Activated naive CD4-positive, alpha-beta T cell treated with anti-CD3 and anti-CD28 coated beads, Interleukin-2, amount 10 ng/mL, durations not matched to agents 7 days and 5 days (primary cell): Measurements from ENCODE around the gene KCNMA1.

ENCODE experiments used
- CTCF ChIA-PET: fragments of 350-600 bp; sonication (Branson Sonifier 250); formaldehyde crosslinking; loops from one replicate; lab custom pipeline; 2021; ENCODE audit warnings: antibody characterized with exemption; lab: Charles Lee
- DNase-seq: peaks from one replicate; pipeline ENCODE4 v3.0.0-alpha.2; 2020
- H3K27ac Mint-ChIP-seq: one replicate; pipeline ENCODE4 v1.8.0; 2021; ENCODE audit warnings: mild to moderate bottlenecking, moderate library complexity, mixed read lengths
- H3K27me3 Mint-ChIP-seq: one replicate; pipeline ENCODE4 v1.8.0; 2021; ENCODE audit warnings: mild to moderate bottlenecking, mixed read lengths
- H3K36me3 Mint-ChIP-seq: one replicate; pipeline ENCODE4 v1.8.0; 2021; ENCODE audit warnings: mixed read lengths
- H3K4me1 Mint-ChIP-seq: one replicate; pipeline ENCODE4 v1.8.0; 2021; ENCODE audit warnings: mixed read lengths
- H3K4me3 Mint-ChIP-seq: one replicate; pipeline ENCODE4 v1.8.0; 2021; ENCODE audit warnings: mild to moderate bottlenecking, moderate library complexity, mixed read lengths
- H3K9me3 Mint-ChIP-seq: one replicate; pipeline ENCODE4 v1.8.0; 2021; ENCODE audit warnings: mixed read lengths

Gene KCNMA1

DNA sequence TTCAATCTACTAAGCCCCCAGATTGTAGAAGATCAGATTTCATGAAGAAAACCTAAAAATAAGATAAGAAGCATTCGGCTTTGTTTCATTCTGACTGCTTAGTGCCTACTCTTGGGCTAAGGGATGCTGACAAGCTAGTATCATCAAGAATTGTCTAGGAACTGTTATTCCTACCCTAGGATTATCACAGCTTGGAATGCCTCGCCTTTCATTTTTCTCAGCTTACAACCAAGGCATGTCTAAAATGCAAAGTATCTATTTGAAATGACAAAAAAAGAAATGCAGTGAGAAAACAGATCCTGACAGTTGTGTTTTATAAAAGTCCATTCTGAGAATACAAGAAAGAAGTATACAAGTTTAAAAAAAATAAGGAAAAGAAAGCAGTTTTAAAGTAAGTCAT, 441.0 kb downstream of the KCNMA1 start:
- no peaks in the 10 kb centered on the region for H3K9me3 Mint-ChIP-seq
- H3K4me3 Mint-ChIP-seq = no peak overlapping the region
- CTCF ChIA-PET = no interaction called here
- no peaks in the 10 kb centered on the region for H3K27me3 Mint-ChIP-seq
- H3K27ac Mint-ChIP-seq = no peak overlapping the region
- H3K36me3 Mint-ChIP-seq = no peaks in the 10 kb centered on the region
- DNase-seq = no peak
- H3K4me1 Mint-ChIP-seq = no peaks in the 10 kb centered on the region

DNA sequence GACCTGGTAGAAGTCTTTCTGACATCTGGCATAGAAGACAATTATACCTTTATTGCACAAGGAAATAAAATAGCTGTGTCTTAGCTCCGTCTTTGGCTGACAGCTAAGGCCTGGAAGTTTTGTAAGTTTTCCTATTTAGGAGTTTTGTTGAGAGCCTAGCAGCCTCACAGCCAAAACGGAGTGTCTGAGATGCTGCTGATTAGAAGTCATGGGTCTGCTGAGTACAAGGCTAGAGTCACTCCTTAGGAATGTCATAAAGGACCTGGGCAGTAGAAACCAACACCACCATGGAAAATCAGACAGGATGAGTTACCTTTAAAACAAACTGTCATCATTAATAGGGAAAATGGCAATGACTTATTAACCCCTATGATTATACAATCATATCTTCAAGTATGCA, 442.5 kb downstream of the KCNMA1 start:
- Mint-ChIP-seq H3K27me3 (no peaks in the 10 kb centered on the region), H3K9me3 (no peaks in the 10 kb centered on the region), H3K4me1 (no peaks in the 10 kb centered on the region), H3K27ac (no peak overlapping the region), H3K36me3 (no peaks in the 10 kb centered on the region), H3K4me3 (no peak overlapping the region)
- CTCF ChIA-PET = interaction anchor here (0.7 kb wide), 1 partner anchor 25 kb away, joined by 3 read pairs; no protein-coding TSS in a partner anchor
- DNase-seq = no peak

DNA sequence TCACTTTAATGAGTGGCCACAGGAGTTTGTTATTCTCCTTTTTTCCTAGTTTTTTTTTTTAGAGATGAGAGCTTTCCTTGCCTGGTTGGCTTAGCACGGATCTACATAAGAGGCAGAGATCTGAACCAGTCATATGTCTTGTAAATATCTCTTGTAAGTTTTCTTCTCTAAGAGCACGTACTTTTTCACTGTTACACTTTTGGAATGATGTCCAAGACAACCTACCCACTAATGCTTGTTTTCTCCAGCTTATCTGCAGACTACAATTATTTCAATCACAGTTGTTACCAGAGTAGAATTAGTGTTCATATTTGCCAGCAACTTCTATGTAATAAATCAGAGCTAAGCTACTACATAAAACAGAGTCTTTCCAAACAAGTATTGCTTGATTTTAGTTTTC, 444.6 kb downstream of the KCNMA1 start:
- CTCF ChIA-PET = interaction anchor here (0.7 kb wide), 1 partner anchor 17 kb away, joined by 3 read pairs; no protein-coding TSS in a partner anchor
- no peak for DNase-seq
- no peaks in the 10 kb centered on the region for H3K27me3 Mint-ChIP-seq
- H3K27ac Mint-ChIP-seq = no peak overlapping the region
- no peak overlapping the region for H3K4me3 Mint-ChIP-seq
- no peaks in the 10 kb centered on the region for H3K4me1 Mint-ChIP-seq
- H3K9me3 Mint-ChIP-seq = no peaks in the 10 kb centered on the region
- H3K36me3 Mint-ChIP-seq = no peaks in the 10 kb centered on the region

DNA sequence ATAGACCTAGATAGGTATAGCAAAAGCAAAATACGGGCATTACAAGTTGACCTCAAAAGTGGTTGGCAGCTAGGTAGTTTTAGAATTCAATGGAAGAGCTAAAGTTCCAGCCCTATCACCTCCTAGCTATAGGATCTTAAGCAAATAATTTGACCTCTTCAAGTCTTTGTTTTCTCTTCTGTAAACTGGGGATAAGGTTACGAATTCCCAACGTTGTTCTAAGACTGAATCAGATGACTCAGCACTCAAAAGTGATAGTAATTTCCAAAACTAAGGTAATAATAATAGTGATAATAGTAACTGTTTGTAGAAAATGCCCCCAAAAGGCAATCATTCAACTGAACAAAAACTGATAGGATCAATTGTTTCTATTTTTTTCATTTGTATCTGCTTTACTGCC, 445.2 kb downstream of the KCNMA1 start:
- no peak overlapping the region for H3K27ac Mint-ChIP-seq
- H3K4me3 Mint-ChIP-seq = no peak overlapping the region
- DNase-seq = no peak
- no peaks in the 10 kb centered on the region for H3K36me3 Mint-ChIP-seq
- H3K27me3 Mint-ChIP-seq = no peaks in the 10 kb centered on the region
- CTCF ChIA-PET = interaction anchor here (0.6 to 1.4 kb wide), 2 partner anchors 18 to 25 kb away, joined by 3 to 5 read pairs; no protein-coding TSS in a partner anchor
- no peaks in the 10 kb centered on the region for H3K4me1 Mint-ChIP-seq
- no peaks in the 10 kb centered on the region for H3K9me3 Mint-ChIP-seq

DNA sequence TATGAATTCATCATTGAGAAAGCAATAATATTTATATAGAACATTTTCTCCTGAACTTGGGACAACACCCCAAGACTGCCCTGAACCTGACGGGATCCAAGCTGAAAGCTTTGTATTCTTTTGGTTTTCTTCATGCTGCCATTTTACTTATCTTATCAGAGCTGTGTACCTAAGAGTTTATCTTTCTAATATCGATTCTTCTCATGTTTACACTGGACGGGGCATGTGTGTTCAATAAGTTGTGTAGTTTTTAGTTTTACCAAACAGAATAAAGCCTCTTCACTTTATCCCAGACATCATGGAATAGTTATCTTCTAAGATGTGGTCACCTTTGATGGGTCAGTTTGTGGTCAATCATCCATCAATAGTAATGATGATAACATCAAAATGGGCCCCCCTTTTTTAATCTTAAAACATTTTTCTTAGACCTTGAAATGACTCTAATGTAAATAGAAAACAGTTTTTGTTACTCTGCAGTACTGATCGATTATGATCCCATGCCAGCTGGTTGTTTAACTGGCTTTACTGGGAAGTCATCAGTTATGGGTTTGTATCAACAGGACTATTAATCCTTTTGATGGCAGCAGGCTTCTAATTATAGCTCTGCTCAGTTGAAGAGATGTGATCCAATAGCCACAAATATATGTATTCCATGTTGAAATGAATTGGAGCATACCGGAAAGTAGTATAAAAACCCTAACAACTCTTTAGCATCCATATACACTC, 446.1 kb downstream of the KCNMA1 start:
- Mint-ChIP-seq H3K4me1 (no peaks in the 10 kb centered on the region), H3K9me3 (no peaks in the 10 kb centered on the region), H3K27me3 (no peaks in the 10 kb centered on the region), H3K27ac (no peak overlapping the region), H3K4me3 (no peak overlapping the region), H3K36me3 (no peaks in the 10 kb centered on the region)
- DNase-seq = no peak
- CTCF ChIA-PET = interaction anchor here (0.6 to 1.4 kb wide), 2 partner anchors 17 to 24 kb away, joined by 3 to 5 read pairs; no protein-coding TSS in a partner anchor

DNA sequence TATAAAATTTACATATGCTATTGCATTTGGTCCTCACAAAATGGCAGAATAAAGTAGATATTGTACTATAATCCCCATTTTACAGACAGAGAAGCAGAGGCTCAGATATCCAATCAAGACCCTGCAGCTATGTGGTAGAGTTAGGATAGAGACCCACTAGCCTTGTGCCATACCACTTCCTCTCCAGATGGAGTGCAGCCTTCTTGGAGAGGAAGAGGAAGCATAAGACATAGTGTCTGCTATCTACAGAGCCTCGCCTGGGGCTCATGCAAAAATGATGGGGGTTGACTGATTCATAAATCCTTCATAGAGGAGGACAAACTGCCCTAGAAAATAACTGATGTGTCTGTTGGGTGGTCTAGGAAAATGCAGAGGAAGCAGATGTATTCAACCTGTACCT, 447.3 kb downstream of the KCNMA1 start:
- H3K4me1 Mint-ChIP-seq = no peaks in the 10 kb centered on the region
- no peaks in the 10 kb centered on the region for H3K9me3 Mint-ChIP-seq
- DNase-seq = no peak
- CTCF ChIA-PET = no interaction called here
- no peak overlapping the region for H3K4me3 Mint-ChIP-seq
- no peaks in the 10 kb centered on the region for H3K27me3 Mint-ChIP-seq
- H3K36me3 Mint-ChIP-seq = no peaks in the 10 kb centered on the region
- H3K27ac Mint-ChIP-seq = no peak overlapping the region

DNA sequence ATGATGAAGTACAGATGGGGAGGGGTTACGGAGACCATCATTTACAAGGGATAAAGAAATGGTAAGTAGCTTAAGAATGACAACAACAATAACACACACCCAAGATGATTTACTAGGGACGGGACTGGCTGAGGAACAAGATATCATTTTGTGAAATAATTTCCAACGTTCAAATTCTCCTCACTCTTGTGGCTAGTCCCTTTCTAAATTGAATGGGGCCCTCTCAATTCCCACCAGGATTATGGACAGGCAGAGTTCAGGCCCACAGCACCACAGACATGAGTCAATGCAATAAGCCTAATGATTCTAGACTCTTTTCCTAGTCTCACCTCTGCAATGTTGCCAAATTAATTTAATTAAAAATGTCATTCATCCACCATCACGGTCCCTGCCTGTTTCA, 448.1 kb downstream of the KCNMA1 start:
- CTCF ChIA-PET = no interaction called here
- Mint-ChIP-seq H3K4me1 (no peaks in the 10 kb centered on the region), H3K27me3 (no peaks in the 10 kb centered on the region), H3K4me3 (no peak overlapping the region), H3K27ac (no peak overlapping the region), H3K9me3 (no peaks in the 10 kb centered on the region), H3K36me3 (no peaks in the 10 kb centered on the region)
- no peak for DNase-seq

DNA sequence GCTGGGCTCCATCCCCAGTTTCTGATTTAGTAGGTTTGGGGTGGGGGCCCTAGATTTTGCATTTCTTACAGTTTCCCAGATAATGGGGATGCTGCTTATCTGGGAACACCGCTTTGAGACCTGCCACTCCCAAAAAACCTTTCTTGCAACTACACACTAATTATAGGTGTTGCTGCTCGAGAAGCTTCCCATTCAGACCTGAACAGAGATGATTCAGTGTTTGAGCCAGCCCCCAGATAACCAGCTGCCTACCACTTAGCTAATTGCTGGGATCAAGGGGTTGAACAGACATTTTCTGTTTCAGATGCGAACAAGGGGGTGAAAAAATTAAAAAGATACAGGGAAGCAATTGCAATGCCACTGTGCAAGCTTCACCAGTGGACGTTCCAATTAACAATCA, 448.5 kb downstream of the KCNMA1 start:
- Mint-ChIP-seq H3K9me3 (no peaks in the 10 kb centered on the region), H3K36me3 (no peaks in the 10 kb centered on the region), H3K4me3 (no peak overlapping the region), H3K27me3 (no peaks in the 10 kb centered on the region), H3K27ac (no peak overlapping the region), H3K4me1 (no peaks in the 10 kb centered on the region)
- CTCF ChIA-PET = no interaction called here
- DNase-seq = no peak

DNA sequence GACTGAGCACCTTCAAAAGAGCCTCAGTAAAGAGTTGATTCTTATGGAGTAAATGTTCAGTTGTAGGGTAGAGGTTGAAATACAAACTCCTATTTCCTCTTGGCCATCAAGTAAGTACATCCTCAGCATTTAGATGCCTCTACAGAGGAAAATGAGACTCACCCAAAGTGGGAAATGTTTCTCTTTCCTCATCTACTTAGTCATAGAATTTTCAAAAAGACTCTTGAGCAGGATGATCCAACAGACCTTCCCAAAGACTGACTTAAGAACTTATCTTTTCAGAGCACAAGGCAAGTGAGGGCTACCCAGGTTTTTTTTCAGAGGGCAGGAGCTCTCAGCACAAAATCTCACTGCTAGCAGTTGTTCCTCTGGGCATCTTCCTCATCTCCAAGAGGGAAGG, 449.1 kb downstream of the KCNMA1 start:
- Mint-ChIP-seq H3K27me3 (no peaks in the 10 kb centered on the region), H3K4me1 (no peaks in the 10 kb centered on the region), H3K9me3 (no peaks in the 10 kb centered on the region), H3K27ac (no peak overlapping the region), H3K36me3 (no peaks in the 10 kb centered on the region), H3K4me3 (no peak overlapping the region)
- no peak for DNase-seq
- CTCF ChIA-PET = no interaction called here

DNA sequence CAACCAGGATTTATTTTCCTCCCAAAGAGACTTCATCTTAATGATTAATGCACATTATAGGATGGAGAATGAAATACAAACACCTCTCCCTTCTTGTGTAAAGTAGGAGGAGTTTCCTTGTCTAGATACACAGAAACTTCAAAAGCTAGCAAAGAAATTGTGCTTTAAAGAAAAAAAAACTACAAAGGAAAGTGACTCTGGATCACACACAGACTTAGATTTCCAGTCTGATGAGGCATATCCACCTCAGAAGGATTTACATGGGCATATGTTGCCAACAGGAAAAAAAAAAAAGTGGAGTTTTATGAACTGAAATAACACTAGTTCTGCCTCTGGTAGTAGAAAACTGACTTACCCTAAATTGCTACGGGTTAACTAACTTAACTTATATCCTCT, 449.6 kb downstream of the KCNMA1 start:
- H3K27ac Mint-ChIP-seq = no peak overlapping the region
- H3K27me3 Mint-ChIP-seq = no peaks in the 10 kb centered on the region
- no peak overlapping the region for H3K4me3 Mint-ChIP-seq
- H3K36me3 Mint-ChIP-seq = no peaks in the 10 kb centered on the region
- H3K4me1 Mint-ChIP-seq = no peaks in the 10 kb centered on the region
- CTCF ChIA-PET = no interaction called here
- H3K9me3 Mint-ChIP-seq = no peaks in the 10 kb centered on the region
- no peak for DNase-seq

DNA sequence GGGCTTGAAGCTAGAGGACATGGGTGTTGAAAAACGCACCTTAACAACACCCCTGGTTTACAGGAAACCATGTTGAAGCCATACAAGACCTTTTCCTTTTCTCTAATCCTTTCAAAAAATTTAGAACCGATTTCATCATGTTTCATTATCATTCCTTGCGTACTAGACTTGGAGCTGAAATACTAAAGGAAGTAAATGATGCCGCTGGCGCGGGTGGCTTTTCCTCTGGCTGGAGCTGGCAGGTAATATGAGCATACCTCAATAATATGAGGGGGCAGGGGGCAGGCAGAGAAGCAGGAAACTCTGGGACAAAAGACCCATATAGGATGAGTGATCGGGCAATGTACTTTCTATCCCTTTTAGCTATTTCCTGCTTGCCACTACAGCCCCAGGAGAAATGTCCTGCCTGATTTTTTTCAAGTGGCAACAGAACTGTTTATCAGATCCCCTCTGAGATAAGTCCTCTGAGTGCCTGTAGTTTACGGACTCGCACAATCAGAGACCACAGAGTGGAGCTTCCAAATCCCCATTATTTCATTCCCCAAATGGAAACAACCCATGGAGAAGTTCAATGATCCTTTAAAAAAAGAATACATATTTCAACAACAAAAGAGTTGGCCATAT, 450.1 kb downstream of the KCNMA1 start:
- Mint-ChIP-seq H3K4me1 (no peaks in the 10 kb centered on the region), H3K27ac (no peak overlapping the region), H3K36me3 (no peaks in the 10 kb centered on the region), H3K27me3 (no peaks in the 10 kb centered on the region), H3K4me3 (no peak overlapping the region), H3K9me3 (no peaks in the 10 kb centered on the region)
- CTCF ChIA-PET = no interaction called here
- no peak for DNase-seq

DNA sequence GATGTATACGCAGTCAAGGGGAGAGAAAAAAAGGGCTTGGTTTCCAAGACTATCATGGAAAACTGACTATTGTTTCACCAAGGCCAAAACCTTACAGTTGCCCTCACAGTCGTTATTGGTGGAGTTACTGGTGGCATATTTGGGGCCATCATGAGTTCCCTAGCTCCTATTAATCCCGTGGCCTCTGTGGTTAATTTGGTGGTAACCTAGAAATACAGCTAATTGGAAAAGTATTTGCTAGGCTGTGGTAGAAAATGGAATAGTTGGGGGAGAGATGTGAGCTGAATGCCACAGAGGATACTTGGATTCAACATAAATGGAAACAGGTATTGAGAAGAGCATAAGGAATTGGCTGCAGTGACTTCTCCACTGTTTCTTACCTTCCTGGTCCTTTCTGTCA, 450.7 kb downstream of the KCNMA1 start:
- Mint-ChIP-seq H3K4me3 (no peak overlapping the region), H3K9me3 (no peaks in the 10 kb centered on the region), H3K27ac (no peak overlapping the region), H3K36me3 (no peaks in the 10 kb centered on the region), H3K4me1 (no peaks in the 10 kb centered on the region), H3K27me3 (no peaks in the 10 kb centered on the region)
- no peak for DNase-seq
- CTCF ChIA-PET = no interaction called here

DNA sequence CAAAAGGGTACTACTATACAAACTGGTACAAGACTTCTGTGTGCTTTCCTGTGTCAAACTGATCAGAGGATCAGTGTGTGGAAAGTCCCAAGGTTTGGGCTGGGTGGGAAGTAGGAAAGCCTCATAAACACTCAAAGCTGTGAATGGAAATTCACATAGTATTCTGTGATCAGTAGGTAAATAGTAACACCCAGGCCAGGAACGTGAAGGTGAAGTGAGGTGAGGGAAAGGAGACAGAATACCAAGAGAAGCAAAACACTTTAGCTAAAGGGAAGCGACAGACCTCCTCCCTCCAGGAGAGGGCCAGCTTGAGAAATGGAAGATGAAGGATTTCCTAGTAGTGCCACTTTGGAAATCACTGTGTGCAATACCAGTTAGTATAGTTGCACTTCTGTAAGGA, 451.9 kb downstream of the KCNMA1 start:
- Mint-ChIP-seq H3K27me3 (no peaks in the 10 kb centered on the region), H3K4me3 (no peak overlapping the region), H3K27ac (no peak overlapping the region), H3K9me3 (no peaks in the 10 kb centered on the region), H3K4me1 (no peaks in the 10 kb centered on the region), H3K36me3 (no peaks in the 10 kb centered on the region)
- CTCF ChIA-PET = no interaction called here
- DNase-seq = no peak

DNA sequence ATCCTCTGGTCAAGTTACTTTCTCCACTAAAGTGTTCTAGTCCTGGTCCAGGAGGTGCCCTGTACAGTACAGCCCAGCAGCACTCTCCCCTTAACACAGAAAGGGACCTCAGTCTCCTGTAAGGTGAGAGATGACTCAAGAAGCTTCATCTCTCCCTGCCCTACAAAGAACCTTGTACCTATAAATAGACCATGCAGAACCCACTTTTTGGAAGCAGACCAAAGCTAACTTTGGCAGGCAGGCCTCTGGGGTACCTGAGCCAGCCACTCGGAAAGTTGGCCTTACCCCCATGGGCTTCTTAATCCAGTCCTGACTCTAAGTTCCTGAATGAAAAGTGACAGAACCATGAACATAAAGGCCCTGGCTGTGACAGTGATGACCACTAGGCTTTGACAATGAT, 454.8 kb downstream of the KCNMA1 start:
- no peaks in the 10 kb centered on the region for H3K4me1 Mint-ChIP-seq
- H3K9me3 Mint-ChIP-seq = no peaks in the 10 kb centered on the region
- H3K4me3 Mint-ChIP-seq = no peak overlapping the region
- no peaks in the 10 kb centered on the region for H3K27me3 Mint-ChIP-seq
- H3K27ac Mint-ChIP-seq = no peak overlapping the region
- no peaks in the 10 kb centered on the region for H3K36me3 Mint-ChIP-seq
- no peak for DNase-seq
- CTCF ChIA-PET = no interaction called here

DNA sequence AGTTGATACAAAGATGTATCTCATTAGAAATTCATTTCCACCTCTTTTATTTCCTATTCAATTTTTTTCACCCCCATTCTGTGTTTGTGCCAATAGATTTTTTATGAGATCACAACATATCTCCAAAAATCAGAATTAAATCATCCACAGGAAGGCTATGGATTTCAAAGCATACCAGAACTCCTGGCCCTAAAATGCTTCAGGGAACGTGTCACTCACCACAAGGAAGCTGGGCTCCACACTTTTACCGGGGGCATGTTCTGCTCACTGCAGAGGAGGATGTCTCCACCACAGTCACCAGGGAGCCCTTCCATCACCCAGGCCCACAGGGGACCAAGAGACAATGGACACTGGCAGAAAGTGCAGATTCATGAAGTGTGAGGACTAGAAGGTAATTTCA, 456.8 kb downstream of the KCNMA1 start:
- Mint-ChIP-seq H3K27me3 (peaks cover 6% of the 10 kb centered on the region), H3K9me3 (no peaks in the 10 kb centered on the region), H3K36me3 (no peaks in the 10 kb centered on the region), H3K4me3 (no peak overlapping the region), H3K27ac (no peak overlapping the region), H3K4me1 (no peaks in the 10 kb centered on the region)
- CTCF ChIA-PET = no interaction called here
- DNase-seq = no peak
